AG09319 (cell line): ENCODE results near the gene ZNF892.
A peak's percentile ranks its signal among the peaks of the same experiment; 100 is the strongest.
"Not testable (repeated sequence)": the region's sequence is repeated elsewhere in the genome, so short reads cannot be mapped to it uniquely, and the experiment has no call there.

ENCODE experiments used
- DNase-seq: peaks from one replicate; pipeline ENCODE4 v3.0.0-alpha.2; 2010; ENCODE audit warnings: low read depth; ENCODE audit errors: extremely low read depth
- TF ChIP-seq, protein P1 (sequence below): IDR thresholded peaks from 2 replicates; pipeline ENCODE4 v1.5.1; 2011; ENCODE audit warnings: low read depth, mild to moderate bottlenecking, inconsistent platforms, low read length, moderate library complexity

Gene ZNF892

DNA sequence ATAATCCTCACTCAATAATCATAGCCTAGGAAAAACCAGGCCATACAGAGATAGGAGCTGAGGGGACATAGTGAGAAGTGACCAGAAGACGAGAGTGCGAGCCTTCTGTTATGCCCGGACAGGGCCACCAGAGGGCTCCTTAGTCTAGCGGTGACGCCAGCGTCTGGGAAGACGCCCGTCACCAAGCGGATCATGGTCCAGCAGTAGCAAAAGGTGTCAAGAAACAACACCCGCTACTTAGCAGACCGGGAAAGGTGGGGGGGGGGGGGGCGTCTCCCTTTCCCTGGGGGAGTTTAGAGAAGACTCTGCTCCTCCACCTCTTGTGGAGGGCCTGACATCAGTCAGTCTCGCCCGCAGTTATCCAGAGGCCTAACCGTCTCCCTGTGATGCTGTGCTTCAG lies 14.4 kb upstream of the ZNF892 start:
- DNase-seq = not testable (repeated sequence)
- TF ChIP-seq, protein P1, sequence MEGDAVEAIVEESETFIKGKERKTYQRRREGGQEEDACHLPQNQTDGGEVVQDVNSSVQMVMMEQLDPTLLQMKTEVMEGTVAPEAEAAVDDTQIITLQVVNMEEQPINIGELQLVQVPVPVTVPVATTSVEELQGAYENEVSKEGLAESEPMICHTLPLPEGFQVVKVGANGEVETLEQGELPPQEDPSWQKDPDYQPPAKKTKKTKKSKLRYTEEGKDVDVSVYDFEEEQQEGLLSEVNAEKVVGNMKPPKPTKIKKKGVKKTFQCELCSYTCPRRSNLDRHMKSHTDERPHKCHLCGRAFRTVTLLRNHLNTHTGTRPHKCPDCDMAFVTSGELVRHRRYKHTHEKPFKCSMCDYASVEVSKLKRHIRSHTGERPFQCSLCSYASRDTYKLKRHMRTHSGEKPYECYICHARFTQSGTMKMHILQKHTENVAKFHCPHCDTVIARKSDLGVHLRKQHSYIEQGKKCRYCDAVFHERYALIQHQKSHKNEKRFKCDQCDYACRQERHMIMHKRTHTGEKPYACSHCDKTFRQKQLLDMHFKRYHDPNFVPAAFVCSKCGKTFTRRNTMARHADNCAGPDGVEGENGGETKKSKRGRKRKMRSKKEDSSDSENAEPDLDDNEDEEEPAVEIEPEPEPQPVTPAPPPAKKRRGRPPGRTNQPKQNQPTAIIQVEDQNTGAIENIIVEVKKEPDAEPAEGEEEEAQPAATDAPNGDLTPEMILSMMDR = peak; percentile 47

DNA sequence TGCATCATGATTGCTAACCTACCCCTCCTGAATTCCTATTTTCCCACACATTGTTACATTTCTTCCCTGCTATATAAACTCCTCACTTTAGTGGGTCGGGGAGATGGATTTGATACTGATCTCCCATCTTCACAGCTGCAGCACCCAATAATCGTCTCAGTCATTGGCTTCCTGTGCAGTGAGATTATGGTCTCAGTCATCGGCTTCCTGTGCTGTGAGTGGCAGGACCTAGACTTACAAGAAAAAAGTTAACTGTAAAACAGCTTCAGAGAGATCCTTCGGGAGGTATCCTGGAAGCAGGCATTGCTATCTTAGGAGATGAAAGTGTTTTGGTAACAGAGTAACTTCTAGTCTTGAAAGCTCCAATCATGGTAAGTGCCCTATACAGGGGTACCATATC lies 3.4 kb upstream of the ZNF892 start:
- TF ChIP-seq, protein P1 = no peak
- no peak for DNase-seq

DNA sequence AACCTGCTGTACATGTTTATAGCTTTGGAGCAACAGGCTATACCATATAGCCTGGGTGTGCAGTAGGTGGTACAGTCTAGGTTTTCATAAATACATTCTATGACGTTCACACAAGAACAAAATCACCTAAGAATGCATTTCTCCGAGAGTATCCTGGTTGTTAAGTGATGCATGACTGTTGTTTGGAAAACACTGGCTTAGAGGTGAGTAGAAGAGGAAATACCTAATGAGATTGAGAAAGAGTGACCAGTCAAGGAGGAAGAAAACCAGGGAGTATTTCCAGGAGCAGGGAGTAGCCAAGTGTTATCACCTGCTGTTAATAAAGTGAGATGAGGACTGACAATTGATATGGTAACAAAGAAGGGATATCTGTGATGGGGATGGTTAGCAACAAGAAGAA lies 2.9 kb upstream of the ZNF892 start:
- TF ChIP-seq, protein P1 = no peak
- no peak for DNase-seq

DNA sequence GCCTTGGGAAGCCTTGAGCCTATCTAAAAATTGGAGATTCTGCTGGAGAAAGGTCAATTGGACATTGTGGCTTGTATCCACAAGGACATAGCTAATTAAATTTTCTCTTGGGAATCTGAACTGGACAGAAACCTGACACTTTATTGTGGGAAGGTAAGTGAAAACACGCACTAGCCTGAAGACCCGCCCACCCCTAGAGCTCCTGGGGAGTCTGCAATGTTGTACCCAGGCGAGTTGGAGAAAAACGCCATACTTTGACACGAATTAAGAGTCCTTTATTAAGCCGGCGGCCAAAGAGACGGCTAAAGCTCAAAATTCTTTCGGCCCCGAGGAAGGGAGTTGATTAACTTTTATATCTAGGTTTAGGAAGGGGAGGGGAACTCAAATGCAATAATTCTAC lies 1.2 kb upstream of the ZNF892 start:
- TF ChIP-seq, protein P1 = no peak
- DNase-seq = no peak

DNA sequence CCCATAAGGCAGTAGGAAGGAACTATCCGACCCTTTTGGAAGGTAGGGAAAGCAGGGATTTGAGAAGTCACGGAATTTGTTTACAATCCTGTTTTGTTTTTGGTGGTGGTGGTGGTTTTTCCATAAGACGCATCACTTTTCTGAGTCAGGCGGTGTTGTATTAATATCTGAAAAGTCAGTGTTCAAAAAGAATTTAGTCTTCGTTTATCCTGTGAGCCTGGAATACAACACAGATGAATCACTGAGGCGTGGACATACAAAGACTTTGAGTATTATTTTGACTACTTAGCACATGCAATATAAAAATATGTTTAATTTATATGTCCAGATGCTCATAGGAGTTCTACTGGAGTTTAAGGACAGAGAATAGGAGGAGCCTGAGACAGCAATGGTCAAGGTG lies 785 bp downstream of the ZNF892 start:
- TF ChIP-seq, protein P1 = no peak
- DNase-seq = no peak

DNA sequence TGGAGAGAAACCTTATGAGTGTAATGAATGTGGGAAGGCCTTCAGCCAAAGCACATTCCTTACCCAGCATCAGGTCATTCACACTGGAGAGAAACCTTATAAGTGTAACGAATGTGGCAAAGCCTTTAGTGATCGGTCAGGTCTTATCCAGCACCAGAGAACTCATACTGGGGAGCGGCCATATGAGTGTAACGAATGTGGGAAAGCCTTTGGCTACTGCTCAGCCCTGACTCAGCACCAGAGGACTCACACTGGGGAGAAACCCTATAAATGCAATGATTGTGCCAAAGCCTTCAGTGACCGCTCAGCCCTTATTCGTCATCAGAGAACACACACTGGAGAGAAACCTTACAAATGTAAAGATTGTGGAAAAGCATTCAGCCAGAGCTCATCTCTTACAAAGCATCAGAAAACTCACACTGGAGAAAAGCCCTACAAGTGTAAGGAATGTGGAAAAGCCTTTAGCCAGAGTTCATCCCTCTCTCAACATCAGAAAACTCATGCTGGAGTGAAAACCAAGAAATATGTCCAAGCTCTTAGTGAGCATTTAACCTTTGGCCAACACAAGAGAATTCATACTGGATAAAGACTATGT lies 7.8 kb downstream of the ZNF892 start:
- no peak for DNase-seq
- TF ChIP-seq, protein P1 = no peak

DNA sequence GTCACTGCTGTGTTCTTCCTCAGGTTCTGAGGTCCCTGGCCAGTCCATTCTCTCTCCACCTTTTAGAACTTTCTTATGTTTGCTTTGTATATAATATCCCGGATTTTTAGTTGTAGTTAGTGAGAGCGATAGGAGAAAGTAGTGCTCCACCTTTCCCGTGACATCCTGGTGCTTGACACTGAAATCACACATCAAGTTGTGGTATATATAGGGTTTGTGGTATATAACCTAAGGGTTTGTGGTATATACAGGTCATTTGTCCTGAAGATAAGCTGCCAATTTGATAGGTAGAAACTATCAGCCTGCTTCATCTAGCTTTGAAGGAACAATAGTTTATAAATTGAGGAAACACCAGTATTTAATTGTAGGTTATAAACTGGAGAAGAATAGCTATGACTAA lies 13.1 kb downstream of the ZNF892 start:
- no peak for DNase-seq
- TF ChIP-seq, protein P1 = no peak
